Thyroid gland (tissue), 4 donors: ENCODE measurements around the gene GLIPR1. TPM values are rescaled to one million over a fixed set of nuclear protein-coding genes. Genes with fewer than 3 reads are reported as not detected.

Experiments used
- DNase-seq, 2 donors: peaks; one replicate each; pipeline ENCODE4 v3.0.0-alpha.2; 2019
- H3K27ac ChIP-seq, 3 donors: fragments of 200-600 bp; sonication (generic); 1 replicate in 2 of 3; 2 replicates in 1 of 3; pipeline ENCODE4 v1.5.1; 2016 to 2019; ENCODE audit warnings: mild to moderate bottlenecking in 1 of 3, moderate library complexity in 1 of 3
- H3K27me3 ChIP-seq: fragments of 200-600 bp; sonication (generic); one replicate; pipeline ENCODE4 v1.5.1; 2019
- H3K36me3 ChIP-seq, 2 donors: fragments of 200-600 bp; sonication (generic); one replicate each; pipeline ENCODE4 v1.5.1; 2016 to 2019
- H3K4me1 ChIP-seq, 2 donors: fragments of 200-600 bp; sonication (generic); one replicate each; pipeline ENCODE4 v1.5.1; 2017 to 2019
- H3K4me3 ChIP-seq, 3 donors: fragments of 200-600 bp; sonication (generic); replicated peaks in 1 of 3; 1 replicate in 2 of 3; 2 replicates in 1 of 3; pipeline ENCODE4 v1.5.1; 2016; ENCODE audit warnings: mild to moderate bottlenecking in 1 of 3
- H3K9me3 ChIP-seq: fragments of 200-600 bp; sonication (generic); one replicate; pipeline ENCODE4 v1.5.1; 2017
- CTCF ChIP-seq, 6 experiments: fragments of 200-600 bp in 3 of 6; fragments of 450-650 bp in 3 of 6; sonication (generic) in 3 of 6; IDR thresholded peaks; one replicate each; pipeline ENCODE4 v1.5.1; 2016 to 2019; ENCODE audit warnings: antibody characterized with exemption in 6 of 6, mild to moderate bottlenecking in 2 of 6, inconsistent platforms in 1 of 6, moderate library complexity in 1 of 6
- POLR2A ChIP-seq, 2 donors: fragments of 450-650 bp; IDR thresholded peaks; one replicate each; pipeline ENCODE4 v1.6.1; 2017; ENCODE audit warnings: antibody characterized with exemption in 2 of 2, mild to moderate bottlenecking in 2 of 2, moderate library complexity in 1 of 2
- WGBS, 2 donors: methylation state at CpG; one replicate each; pipeline ENCODE4 v1.1.5; 2017; 5-methylcytosine and 5-hydroxymethylcytosine counted together
- intact Hi-C: fragments of 100-400 bp; cut with DNase I; formaldehyde crosslinking; loops from one replicate; pipeline ENCODE4 v1.15.1; 2023
- total RNA-seq, 4 donors: library from RNA; depleted of rRNA; stranded (reverse); fragments of >200 nt; gene quantifications; one replicate each; pipeline ENCODE4 v1.2.3, GENCODE V29; 2016

Gene GLIPR1
- total RNA-seq, 4 donors from 2014 or later: 5.5 to 15.7 (median 11.3) TPM

GRCh38 chr12:75459755-75460154 is 20.8 kb upstream of the GLIPR1 start:
- Histone ChIP-seq H3K4me1 (no peaks in the 10 kb centered on the region), H3K36me3 (no peaks in the 10 kb centered on the region), H3K9me3 (no peaks in the 10 kb centered on the region), H3K27ac (no peak overlapping the region), H3K27me3 (no peaks in the 10 kb centered on the region), H3K4me3 (no peak overlapping the region)
- no peak for TF ChIP-seq POLR2A (IDR thresholded peaks at IDR 0.05)
- no peak for TF ChIP-seq CTCF (IDR thresholded peaks at IDR 0.05)
- no peak for DNase-seq
- intact Hi-C loops: no loop called here
- 88 to 90% methylated on average over 3 of the region's 3 CpGs for WGBS, 2 donors

- no peaks in the 10 kb centered on the region for H3K36me3 ChIP-seq
- no peaks in the 10 kb centered on the region for H3K27me3 ChIP-seq
- no peaks in the 10 kb centered on the region for H3K9me3 ChIP-seq
- no peaks in the 10 kb centered on the region for H3K4me1 ChIP-seq
- no peak for DNase-seq
- H3K27ac ChIP-seq: no peak overlapping the region
- no peak for TF ChIP-seq CTCF (IDR thresholded peaks at IDR 0.05)
- no peak for TF ChIP-seq POLR2A (IDR thresholded peaks at IDR 0.05)
- intact Hi-C loops: no loop called here
- H3K4me3 ChIP-seq: no peak overlapping the region
These were observed 20.4 kb upstream of the GLIPR1 start for GRCh38 chr12:75460204-75460603.

DNA sequence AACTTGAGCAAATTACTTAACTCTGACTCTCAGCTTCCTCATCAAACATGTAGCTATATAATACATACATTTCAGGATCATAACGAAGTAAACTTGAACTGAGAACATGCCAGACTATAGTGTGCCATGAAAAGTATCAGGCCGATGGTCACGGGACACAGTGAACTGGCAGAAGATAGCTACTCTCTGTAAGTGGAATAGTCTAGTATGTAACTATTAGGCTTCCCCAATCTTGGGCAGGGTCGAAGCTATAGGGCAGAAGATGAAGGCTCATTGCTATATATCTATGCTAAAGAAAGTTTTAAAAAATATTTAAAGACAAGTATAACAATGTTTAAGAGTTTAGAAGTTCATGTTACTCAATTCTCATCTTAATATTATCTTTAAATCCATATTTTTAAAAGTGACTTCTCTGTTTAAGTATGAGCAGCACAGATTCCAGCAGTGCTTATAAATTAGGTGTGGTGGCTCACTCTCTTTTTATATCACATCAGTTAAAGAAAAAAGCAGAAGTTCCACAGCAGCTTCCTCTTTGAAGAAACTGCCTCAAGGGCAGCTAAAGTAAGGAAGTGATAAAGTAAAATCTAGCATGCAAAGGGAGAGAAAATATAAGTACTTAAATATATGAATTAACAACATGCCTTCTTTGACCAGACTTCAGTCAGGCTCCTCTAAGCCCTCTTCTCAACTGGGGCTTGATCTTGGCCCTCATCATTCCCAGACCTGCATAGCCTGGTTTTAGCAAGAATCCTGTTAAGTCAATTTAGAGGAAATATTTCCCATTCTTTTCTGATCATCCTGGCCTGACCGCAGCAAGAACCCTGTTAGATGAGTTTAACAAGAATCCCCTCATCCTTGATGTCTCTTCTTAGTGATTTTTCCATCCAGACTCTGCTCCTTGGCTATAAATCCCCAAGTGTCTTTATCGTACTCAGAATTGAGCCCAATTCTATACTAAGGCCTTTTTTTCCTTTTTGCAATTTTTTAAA is 8.4 kb upstream of the GLIPR1 start:
- no peaks in the 10 kb centered on the region for H3K27me3 ChIP-seq
- intact Hi-C loops: no loop called here
- no peak overlapping the region for H3K4me3 ChIP-seq
- 88 to 90% methylated on average over 6 of the region's 6 CpGs for WGBS, 2 donors
- no peak overlapping the region for H3K27ac ChIP-seq
- no peaks in the 10 kb centered on the region for H3K36me3 ChIP-seq
- H3K4me1 ChIP-seq: no peaks in the 10 kb centered on the region
- TF ChIP-seq CTCF (IDR thresholded peaks at IDR 0.05) (no peak), POLR2A (IDR thresholded peaks at IDR 0.05) (no peak)
- DNase-seq: no peak
- H3K9me3 ChIP-seq: no peaks in the 10 kb centered on the region

GRCh38 chr12:75474116-75474515 is 6.4 kb upstream of the GLIPR1 start:
- WGBS, 2 donors: 73 to 81% methylated on average over 2 of the region's 2 CpGs
- intact Hi-C loops: no loop called here
- H3K4me1 ChIP-seq: no peaks in the 10 kb centered on the region
- H3K4me3 ChIP-seq: no peak overlapping the region
- no peak overlapping the region for H3K27ac ChIP-seq
- no peaks in the 10 kb centered on the region for H3K27me3 ChIP-seq
- DNase-seq: no peak
- TF ChIP-seq CTCF (IDR thresholded peaks at IDR 0.05) (no peak), POLR2A (IDR thresholded peaks at IDR 0.05) (no peak)
- no peaks in the 10 kb centered on the region for H3K36me3 ChIP-seq
- H3K9me3 ChIP-seq: no peaks in the 10 kb centered on the region

GRCh38 chr12:75476071-75476470 is 4.5 kb upstream of the GLIPR1 start:
- Histone ChIP-seq H3K27me3 (no peaks in the 10 kb centered on the region), H3K9me3 (no peaks in the 10 kb centered on the region), H3K36me3 (no peaks in the 10 kb centered on the region), H3K4me3 (no peak overlapping the region), H3K4me1 (peaks cover 2% of the 10 kb centered on the region in 2 donors), H3K27ac (no peak overlapping the region)
- WGBS, 2 donors: 98 to 100% methylated on average over 1 of the region's 1 CpG
- DNase-seq: no peak
- TF ChIP-seq POLR2A (IDR thresholded peaks at IDR 0.05): no peak
- TF ChIP-seq CTCF (IDR thresholded peaks at IDR 0.05): no peak
- intact Hi-C loops: no loop called here
